Measurements from ENCODE around the gene TMEM80.

The TMEM80 gene

DNA sequence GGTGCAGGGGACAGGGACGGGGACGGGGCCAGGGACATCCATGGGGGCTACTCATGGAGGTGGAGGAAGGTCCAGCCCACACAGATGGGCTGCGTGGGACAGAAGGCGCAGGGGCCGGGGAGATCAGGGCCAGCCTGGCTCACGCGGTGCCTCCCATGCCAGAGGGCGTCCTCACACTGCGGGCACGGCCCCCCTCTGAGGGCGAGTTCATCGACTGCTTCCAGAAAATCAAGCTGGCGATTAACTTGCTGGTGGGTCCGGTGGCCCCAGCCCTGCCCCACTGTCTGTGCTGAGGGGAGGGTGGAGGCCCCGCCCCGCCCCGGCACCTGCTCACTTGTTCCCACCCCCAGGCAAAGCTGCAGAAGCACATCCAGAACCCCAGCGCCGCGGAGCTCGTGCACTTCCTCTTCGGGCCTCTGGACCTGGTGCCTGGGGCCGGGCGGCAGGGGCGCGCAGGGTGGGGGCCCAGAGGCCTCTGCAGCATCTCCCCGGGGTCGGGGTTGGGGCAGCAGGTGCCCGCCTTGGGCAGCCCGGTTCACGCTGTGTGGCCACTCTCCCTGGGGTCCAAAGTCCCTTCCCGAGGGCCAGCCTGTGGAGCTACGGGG is 26.2 kb downstream of the TMEM80 start:
- POLR2A ChIA-PET, result no interaction called here
- no peak for TF ChIP-seq L3MBTL2 (conservative IDR thresholded peaks at IDR 0.05)
- no peak for TF ChIP-seq TARDBP (IDR thresholded peaks at IDR 0.05)
- no peak for TF ChIP-seq SUZ12 (IDR thresholded peaks at IDR 0.05)
- TF ChIP-seq ELF4 (IDR thresholded peaks at IDR 0.05), result no peak
- TF ChIP-seq ZNF384 (IDR thresholded peaks at IDR 0.05), result no peak
- no peak for TF ChIP-seq HDGF (IDR thresholded peaks at IDR 0.05; ENCODE audit: borderline replicate concordance)
- no peak for TF ChIP-seq LEF1 (IDR thresholded peaks at IDR 0.05; ENCODE audit: borderline replicate concordance)
- no peak for TF ChIP-seq ARNT (IDR thresholded peaks at IDR 0.05)
- no peak for TF ChIP-seq BHLHE40 (IDR thresholded peaks at IDR 0.05; ENCODE audit: borderline replicate concordance)
- DNase-seq (ENCODE audit: extremely low spot score), result no peak

DNA sequence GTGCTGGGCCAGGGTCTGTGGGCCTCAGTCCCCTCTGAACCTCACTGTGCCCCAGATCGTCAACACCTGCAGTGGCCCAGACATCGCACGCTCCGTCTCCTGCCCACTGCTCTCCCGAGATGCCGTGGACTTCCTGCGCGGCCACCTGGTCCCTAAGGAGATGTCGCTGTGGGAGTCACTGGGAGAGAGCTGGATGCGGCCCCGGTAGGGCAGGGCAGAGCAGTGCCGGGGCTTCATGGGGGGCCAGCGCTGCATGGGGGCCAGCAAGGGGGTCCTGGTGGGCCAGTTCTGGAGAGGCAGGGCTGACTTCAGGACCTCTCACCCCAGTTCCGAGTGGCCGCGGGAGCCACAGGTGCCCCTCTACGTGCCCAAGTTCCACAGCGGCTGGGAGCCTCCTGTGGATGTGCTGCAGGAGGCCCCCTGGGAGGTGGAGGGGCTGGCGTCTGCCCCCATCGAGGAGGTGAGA is 26.8 kb downstream of the TMEM80 start:
- no peak for DNase-seq (ENCODE audit: extremely low spot score)
- TF ChIP-seq SP1 (IDR thresholded peaks at IDR 0.05), result no peak
- no peak for TF ChIP-seq HDGF (IDR thresholded peaks at IDR 0.05; ENCODE audit: borderline replicate concordance)
- TF ChIP-seq ARNT (IDR thresholded peaks at IDR 0.05), result no peak
- TF ChIP-seq SUZ12 (IDR thresholded peaks at IDR 0.05), result no peak
- no peak for TF ChIP-seq L3MBTL2 (conservative IDR thresholded peaks at IDR 0.05)
- no peak for TF ChIP-seq CTBP1 (IDR thresholded peaks at IDR 0.05; ENCODE audit: borderline replicate concordance)
- no peak for TF ChIP-seq TARDBP (IDR thresholded peaks at IDR 0.05)
- TF ChIP-seq, protein P1, sequence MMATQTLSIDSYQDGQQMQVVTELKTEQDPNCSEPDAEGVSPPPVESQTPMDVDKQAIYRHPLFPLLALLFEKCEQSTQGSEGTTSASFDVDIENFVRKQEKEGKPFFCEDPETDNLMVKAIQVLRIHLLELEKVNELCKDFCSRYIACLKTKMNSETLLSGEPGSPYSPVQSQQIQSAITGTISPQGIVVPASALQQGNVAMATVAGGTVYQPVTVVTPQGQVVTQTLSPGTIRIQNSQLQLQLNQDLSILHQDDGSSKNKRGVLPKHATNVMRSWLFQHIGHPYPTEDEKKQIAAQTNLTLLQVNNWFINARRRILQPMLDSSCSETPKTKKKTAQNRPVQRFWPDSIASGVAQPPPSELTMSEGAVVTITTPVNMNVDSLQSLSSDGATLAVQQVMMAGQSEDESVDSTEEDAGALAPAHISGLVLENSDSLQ (IDR thresholded peaks at IDR 0.05), result no peak
- CTCF ChIA-PET, result interaction anchor here (0.6 to 2.0 kb wide), 2 partner anchors 18 to 67 kb away, joined by 4 to 7 read pairs; no protein-coding TSS in a partner anchor
- POLR2A ChIA-PET, result no interaction called here

More for the DNA sequence above, 26.2 kb downstream of the TMEM80 start:
- CTCF ChIA-PET, result no interaction called here

DNA sequence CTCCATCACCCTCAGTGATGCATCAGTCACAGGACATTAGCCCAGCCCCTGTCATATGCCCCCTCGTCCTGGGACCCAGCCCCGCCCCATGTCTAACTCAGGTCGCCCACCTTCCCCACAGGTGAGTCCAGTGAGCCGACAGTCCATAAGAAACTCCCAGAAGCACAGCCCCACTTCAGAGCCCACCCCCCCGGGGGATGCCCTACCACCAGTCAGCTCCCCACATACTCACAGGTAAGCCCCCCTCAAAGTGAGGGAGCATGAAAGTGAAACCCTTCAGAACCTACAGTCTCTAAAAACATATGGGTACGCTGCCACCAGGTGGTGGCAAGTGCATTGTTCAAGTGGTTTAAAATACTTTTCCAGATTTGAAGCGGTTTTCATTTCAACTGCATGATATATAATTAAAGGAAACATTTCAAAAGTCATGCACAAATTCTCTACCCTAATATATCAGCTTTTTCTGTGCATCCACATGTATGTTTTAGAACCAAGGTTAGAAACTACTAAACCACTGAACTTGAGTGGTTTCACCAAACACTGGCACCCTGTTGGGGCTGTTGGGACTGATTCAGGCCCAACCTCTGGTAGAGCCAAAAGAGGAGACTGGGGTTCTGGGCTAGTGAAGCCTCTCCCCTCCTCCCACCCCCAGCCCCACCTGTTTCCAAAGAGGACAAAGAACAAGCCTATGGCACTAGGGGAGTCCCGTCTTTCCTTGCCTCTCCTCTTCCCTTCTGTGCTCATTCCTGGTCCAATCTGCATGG is 27.7 kb downstream of the TMEM80 start:
- TF ChIP-seq ZNF384 (IDR thresholded peaks at IDR 0.05) (no peak), ARNT (IDR thresholded peaks at IDR 0.05) (no peak), LEF1 (IDR thresholded peaks at IDR 0.05; ENCODE audit: borderline replicate concordance) (no peak), FOXM1 (IDR thresholded peaks at IDR 0.05; ENCODE audit: borderline replicate concordance) (no peak)
- ChIA-PET CTCF (interaction anchor here (0.6 to 2.0 kb wide), 3 partner anchors 17 to 228 kb away, joined by 3 to 7 read pairs (median 4); no protein-coding TSS in a partner anchor), POLR2A (no interaction called here)
- DNase-seq (ENCODE audit: extremely low spot score), result no peak

DNA sequence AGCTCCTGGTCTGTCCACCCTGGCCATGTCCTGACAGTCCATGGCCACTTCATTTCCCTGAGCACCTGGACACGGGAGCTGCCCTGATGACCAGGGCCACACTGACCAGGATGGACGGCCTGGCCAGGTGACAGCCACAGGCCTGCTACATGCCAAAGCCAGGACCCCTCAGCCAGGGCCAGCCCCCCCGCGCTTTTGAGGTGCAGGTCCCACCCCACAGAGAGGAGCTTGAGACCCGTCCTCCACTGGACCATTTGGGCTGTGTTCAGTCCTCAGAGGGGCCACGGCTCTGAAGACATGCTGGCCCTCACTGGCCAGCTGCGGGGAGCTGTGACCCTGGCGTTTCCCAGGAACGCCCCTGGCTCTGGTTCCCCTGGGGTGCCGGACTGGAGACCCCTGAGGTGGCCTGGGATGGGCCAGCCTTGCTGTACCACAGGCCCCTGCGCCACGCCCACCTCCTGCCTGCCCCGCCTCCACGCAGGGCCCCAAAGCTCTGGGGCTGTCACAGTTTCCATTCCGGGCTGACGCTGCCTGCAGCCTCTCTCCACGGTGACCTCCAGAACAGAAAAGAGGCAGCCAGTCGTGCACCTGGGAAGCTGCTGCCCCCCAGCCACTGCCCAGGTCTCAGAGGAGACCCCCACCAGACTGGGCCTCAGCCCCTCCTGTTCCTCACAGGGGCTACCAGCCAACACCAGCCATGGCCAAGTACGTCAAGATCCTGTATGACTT is 28.6 kb downstream of the TMEM80 start:
- DNase-seq (ENCODE audit: extremely low spot score), result no peak
- ChIA-PET CTCF (interaction anchor here (0.7 to 2.0 kb wide), 3 partner anchors 63 to 228 kb away, joined by 3 to 7 read pairs (median 3); no protein-coding TSS in a partner anchor), POLR2A (interaction anchor here (1.0 kb wide), 1 partner anchor 27 kb away, joined by 3 read pairs; no protein-coding TSS in a partner anchor)
- TF ChIP-seq FOXM1 (IDR thresholded peaks at IDR 0.05; ENCODE audit: borderline replicate concordance) (no peak), FOXA1 (IDR thresholded peaks at IDR 0.05) (no peak), BHLHE40 (IDR thresholded peaks at IDR 0.05; ENCODE audit: borderline replicate concordance) (no peak), ARNT (IDR thresholded peaks at IDR 0.05) (no peak), ZNF384 (IDR thresholded peaks at IDR 0.05) (no peak), CTBP1 (IDR thresholded peaks at IDR 0.05; ENCODE audit: borderline replicate concordance) (no peak), TARDBP (IDR thresholded peaks at IDR 0.05) (no peak), L3MBTL2 (conservative IDR thresholded peaks at IDR 0.05) (no peak), HDGF (IDR thresholded peaks at IDR 0.05; ENCODE audit: borderline replicate concordance) (no peak), SP1 (IDR thresholded peaks at IDR 0.05) (no peak), ELF4 (IDR thresholded peaks at IDR 0.05) (no peak), NFRKB (IDR thresholded peaks at IDR 0.05) (no peak), LEF1 (IDR thresholded peaks at IDR 0.05; ENCODE audit: borderline replicate concordance) (no peak), FOXK2 (IDR thresholded peaks at IDR 0.05) (no peak), SUZ12 (IDR thresholded peaks at IDR 0.05) (no peak)
- TF ChIP-seq, protein P1 (IDR thresholded peaks at IDR 0.05), result no peak

DNA sequence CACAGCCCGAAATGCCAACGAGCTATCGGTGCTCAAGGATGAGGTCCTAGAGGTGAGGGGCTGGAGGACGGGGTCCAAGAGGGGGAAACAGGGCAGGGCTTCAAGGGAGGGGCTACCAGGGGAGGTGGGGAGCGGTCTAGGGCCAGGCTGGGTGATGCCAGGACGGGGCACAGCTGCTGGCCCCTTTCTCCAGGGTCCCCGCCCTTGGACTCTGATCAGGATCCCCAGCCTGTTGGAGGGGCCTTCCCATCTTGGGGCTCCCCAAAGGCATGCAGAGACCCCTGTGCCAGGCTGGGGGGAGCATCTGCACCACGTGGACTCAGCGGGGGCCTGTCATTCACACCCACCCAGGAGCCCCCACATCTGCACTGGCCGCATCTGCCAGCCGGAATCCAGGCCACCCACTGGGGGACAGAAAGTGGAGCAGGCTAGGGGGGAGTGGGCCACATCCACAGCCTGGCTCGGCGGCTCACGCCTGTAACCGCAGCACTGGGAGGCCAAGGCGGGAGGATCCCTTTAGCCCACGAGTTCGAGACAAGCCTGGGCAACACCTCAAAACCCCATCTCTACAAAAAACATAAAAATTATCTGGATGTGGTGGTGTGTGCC is 29.3 kb downstream of the TMEM80 start:
- TF ChIP-seq ZNF384 (IDR thresholded peaks at IDR 0.05), result no peak
- no peak for TF ChIP-seq SP1 (IDR thresholded peaks at IDR 0.05)
- TF ChIP-seq TARDBP (IDR thresholded peaks at IDR 0.05), result no peak
- TF ChIP-seq FOXK2 (IDR thresholded peaks at IDR 0.05), result no peak
- TF ChIP-seq ARNT (IDR thresholded peaks at IDR 0.05), result no peak
- TF ChIP-seq L3MBTL2 (conservative IDR thresholded peaks at IDR 0.05), result no peak
- TF ChIP-seq ELF4 (IDR thresholded peaks at IDR 0.05), result no peak
- no peak for TF ChIP-seq LEF1 (IDR thresholded peaks at IDR 0.05; ENCODE audit: borderline replicate concordance)
- TF ChIP-seq FOXA1 (IDR thresholded peaks at IDR 0.05), result no peak
- no peak for TF ChIP-seq HDGF (IDR thresholded peaks at IDR 0.05; ENCODE audit: borderline replicate concordance)
- TF ChIP-seq SUZ12 (IDR thresholded peaks at IDR 0.05), result no peak
- no peak for TF ChIP-seq BHLHE40 (IDR thresholded peaks at IDR 0.05; ENCODE audit: borderline replicate concordance)
- ChIA-PET POLR2A (interaction anchor here (1.0 to 2.5 kb wide), 2 partner anchors 22 to 28 kb away, joined by 3 to 11 read pairs; partner anchors contain the start of gene TALDO1), CTCF (interaction anchor here (0.7 kb wide), 1 partner anchor 63 kb away, joined by 3 read pairs; no protein-coding TSS in a partner anchor)
- DNase-seq (ENCODE audit: extremely low spot score), result no peak
